HepG2 (cell line): ENCODE data around the gene TMEM255B. TPM values are rescaled to one million over a fixed set of nuclear protein-coding genes. Genes with fewer than 3 reads are reported as not detected.

ENCODE experiments used
- IKZF1 ChIP-seq: fragments of 450-650 bp; IDR thresholded peaks from 2 replicates; pipeline ENCODE4 v1.7.1; 2016
- MAFK ChIP-seq, 2 experiments: IDR thresholded peaks in 1 of 2; conservative IDR thresholded peaks in 1 of 2; 2 replicates each; pipeline ENCODE4 v1.6.1; 2011; ENCODE audit warnings: improper control_type of control experiment in 2 of 2, low read length in 2 of 2
- MZF1 ChIP-seq: sonication (generic); formaldehyde crosslinking; IDR thresholded peaks from 2 replicates; pipeline ENCODE4 v1.8.1; 2023; ENCODE audit warnings: mild to moderate bottlenecking, missing genetic modification reagents, borderline replicate concordance
- ZNF646 ChIP-seq: sonication (generic); formaldehyde crosslinking; IDR thresholded peaks from 2 replicates; pipeline ENCODE4 v1.9.0; 2021; ENCODE audit warnings: mild to moderate bottlenecking, missing genetic modification reagents
- ZNF777 ChIP-seq: sonication (generic); formaldehyde crosslinking; IDR thresholded peaks from 2 replicates; pipeline ENCODE4 v1.4.0; 2020; ENCODE audit warnings: missing genetic modification reagents
- ZNF781 ChIP-seq: sonication (generic); formaldehyde crosslinking; IDR thresholded peaks from 2 replicates; pipeline ENCODE4 v1.5.1; 2020; ENCODE audit warnings: borderline replicate concordance, mild to moderate bottlenecking, missing genetic modification reagents; ENCODE audit errors: not compliant biosample characterization
- polyA plus RNA-seq, 8 experiments: library from polyadenylated mRNA; depleted of rRNA in 3 of 8; stranded (reverse) in 7 of 8; unstranded in 1 of 8; fragments of >200 nt; fragmentation: Illumina TruSeq in 4 of 8; extraction: Trizol in 4 of 8; gene quantifications; 2 replicates each; pipeline versions ENCODE4 v1.2.1 to v1.2.3, GENCODE V29; 2011 to 2016; ENCODE audit warnings: low read depth in 4 of 8, missing spikeins in 1 of 8, mixed read lengths in 1 of 8; ENCODE audit not compliant: insufficient read depth in 1 of 8
- total RNA-seq, 5 experiments: library from RNA; depleted of rRNA; stranded (reverse); fragments of >200 nt; fragmentation: Illumina TruSeq; extraction: Trizol; gene quantifications; 2 replicates each; pipeline ENCODE4 v1.2.3, GENCODE V29; 2016; ENCODE audit warnings: low read depth in 1 of 5
- TF ChIP-seq, protein P1 (sequence below): sonication (generic); formaldehyde crosslinking; IDR thresholded peaks from 2 replicates; pipeline ENCODE4 v1.4.0; 2020; ENCODE audit warnings: mild to moderate bottlenecking, missing genetic modification reagents
- TF ChIP-seq, protein P2 (sequence below): sonication (generic); formaldehyde crosslinking; IDR thresholded peaks from 2 replicates; pipeline ENCODE4 v1.4.0; 2020; ENCODE audit warnings: mild to moderate bottlenecking, missing genetic modification reagents, borderline replicate concordance
- TF ChIP-seq, protein P3 (sequence below): fragments of 450-650 bp; IDR thresholded peaks from 2 replicates; pipeline ENCODE4 v1.6.1; 2016
- TF ChIP-seq, protein P4 (sequence below): IDR thresholded peaks from 2 replicates; pipeline ENCODE4 v1.6.1; 2016; ENCODE audit warnings: missing genetic modification reagents, missing compliant biosample characterization

TMEM255B gene
- total and polyA plus RNA-seq, 2 of the 13 experiments (the other 11 are each of a cell fraction or from before 2014, with no cell fraction given) = not detected

DNA sequence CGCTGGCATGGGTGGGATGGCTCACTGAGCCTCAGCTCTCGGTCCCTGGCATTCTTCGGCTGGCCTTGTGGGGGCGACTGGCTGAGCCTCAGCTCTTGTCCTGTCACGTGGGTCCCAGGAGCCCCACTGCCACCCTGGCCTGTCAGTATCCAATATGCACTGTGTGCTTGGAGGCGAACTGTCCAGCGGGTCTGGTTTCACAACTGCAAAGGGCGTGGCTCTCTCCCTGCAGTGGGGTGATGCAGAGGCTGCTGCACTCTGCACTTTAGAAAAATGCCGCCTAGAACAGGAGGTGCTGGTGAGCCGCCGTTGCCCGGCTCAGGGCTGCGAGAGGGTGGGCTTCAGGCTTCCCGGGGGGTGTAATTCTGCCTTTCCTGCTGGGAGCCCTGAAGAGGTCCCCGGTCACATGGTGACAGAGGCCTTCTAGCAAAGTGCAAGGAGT is 17.0 kb upstream of the TMEM255B start (continued):
- TF ChIP-seq, protein P1, sequence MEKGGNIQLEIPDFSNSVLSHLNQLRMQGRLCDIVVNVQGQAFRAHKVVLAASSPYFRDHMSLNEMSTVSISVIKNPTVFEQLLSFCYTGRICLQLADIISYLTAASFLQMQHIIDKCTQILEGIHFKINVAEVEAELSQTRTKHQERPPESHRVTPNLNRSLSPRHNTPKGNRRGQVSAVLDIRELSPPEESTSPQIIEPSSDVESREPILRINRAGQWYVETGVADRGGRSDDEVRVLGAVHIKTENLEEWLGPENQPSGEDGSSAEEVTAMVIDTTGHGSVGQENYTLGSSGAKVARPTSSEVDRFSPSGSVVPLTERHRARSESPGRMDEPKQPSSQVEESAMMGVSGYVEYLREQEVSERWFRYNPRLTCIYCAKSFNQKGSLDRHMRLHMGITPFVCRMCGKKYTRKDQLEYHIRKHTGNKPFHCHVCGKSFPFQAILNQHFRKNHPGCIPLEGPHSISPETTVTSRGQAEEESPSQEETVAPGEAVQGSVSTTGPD = no peak
- TF ChIP-seq, protein P2, sequence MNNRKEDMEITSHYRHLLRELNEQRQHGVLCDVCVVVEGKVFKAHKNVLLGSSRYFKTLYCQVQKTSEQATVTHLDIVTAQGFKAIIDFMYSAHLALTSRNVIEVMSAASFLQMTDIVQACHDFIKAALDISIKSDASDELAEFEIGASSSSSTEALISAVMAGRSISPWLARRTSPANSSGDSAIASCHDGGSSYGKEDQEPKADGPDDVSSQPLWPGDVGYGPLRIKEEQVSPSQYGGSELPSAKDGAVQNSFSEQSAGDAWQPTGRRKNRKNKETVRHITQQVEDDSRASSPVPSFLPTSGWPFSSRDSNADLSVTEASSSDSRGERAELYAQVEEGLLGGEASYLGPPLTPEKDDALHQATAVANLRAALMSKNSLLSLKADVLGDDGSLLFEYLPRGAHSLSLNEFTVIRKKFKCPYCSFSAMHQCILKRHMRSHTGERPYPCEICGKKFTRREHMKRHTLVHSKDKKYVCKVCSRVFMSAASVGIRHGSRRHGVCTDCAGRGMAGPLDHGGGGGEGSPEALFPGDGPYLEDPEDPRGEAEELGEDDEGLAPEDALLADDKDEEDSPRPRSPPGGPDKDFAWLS = no peak
- TF ChIP-seq, protein P3, sequence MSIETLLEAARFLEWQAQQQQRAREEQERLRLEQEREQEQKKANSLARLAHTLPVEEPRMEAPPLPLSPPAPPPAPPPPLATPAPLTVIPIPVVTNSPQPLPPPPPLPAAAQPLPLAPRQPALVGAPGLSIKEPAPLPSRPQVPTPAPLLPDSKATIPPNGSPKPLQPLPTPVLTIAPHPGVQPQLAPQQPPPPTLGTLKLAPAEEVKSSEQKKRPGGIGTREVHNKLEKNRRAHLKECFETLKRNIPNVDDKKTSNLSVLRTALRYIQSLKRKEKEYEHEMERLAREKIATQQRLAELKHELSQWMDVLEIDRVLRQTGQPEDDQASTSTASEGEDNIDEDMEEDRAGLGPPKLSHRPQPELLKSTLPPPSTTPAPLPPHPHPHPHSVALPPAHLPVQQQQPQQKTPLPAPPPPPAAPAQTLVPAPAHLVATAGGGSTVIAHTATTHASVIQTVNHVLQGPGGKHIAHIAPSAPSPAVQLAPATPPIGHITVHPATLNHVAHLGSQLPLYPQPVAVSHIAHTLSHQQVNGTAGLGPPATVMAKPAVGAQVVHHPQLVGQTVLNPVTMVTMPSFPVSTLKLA = no peak
- no peak for TF ChIP-seq MAFK (conservative IDR thresholded peaks at IDR 0.05 in 1 of 2, IDR thresholded peaks at IDR 0.05 in 1 of 2; ENCODE audit: low read length in 2 of 2)
- TF ChIP-seq ZNF646 (CRISPR knock-in tag) = no peak
- TF ChIP-seq, protein P4, sequence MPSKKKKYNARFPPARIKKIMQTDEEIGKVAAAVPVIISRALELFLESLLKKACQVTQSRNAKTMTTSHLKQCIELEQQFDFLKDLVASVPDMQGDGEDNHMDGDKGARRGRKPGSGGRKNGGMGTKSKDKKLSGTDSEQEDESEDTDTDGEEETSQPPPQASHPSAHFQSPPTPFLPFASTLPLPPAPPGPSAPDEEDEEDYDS (CRISPR knock-in tag) = no peak
- no peak for TF ChIP-seq MZF1
- TF ChIP-seq ZNF777 (CRISPR knock-in tag) = no peak
- TF ChIP-seq ZNF781 (CRISPR knock-in tag) = no peak
- no peak for TF ChIP-seq IKZF1
